GM12874 (cell line): ENCODE measurements around the gene SEPSECS.

ENCODE experiments used
- CTCF ChIP-seq: IDR thresholded peaks from 2 replicates; pipeline ENCODE4 v1.5.1; 2011; ENCODE audit warnings: low read depth, mild to moderate bottlenecking, control low read depth, low read length, moderate library complexity; ENCODE audit not compliant: insufficient read depth

The SEPSECS gene

GRCh38 chr4:25100710-25101109, 59.5 kb downstream of the SEPSECS start:
- TF ChIP-seq CTCF, result no peak

GRCh38 chr4:25100021-25100555, 60.2 kb downstream of the SEPSECS start:
- TF ChIP-seq CTCF, result no peak

DNA sequence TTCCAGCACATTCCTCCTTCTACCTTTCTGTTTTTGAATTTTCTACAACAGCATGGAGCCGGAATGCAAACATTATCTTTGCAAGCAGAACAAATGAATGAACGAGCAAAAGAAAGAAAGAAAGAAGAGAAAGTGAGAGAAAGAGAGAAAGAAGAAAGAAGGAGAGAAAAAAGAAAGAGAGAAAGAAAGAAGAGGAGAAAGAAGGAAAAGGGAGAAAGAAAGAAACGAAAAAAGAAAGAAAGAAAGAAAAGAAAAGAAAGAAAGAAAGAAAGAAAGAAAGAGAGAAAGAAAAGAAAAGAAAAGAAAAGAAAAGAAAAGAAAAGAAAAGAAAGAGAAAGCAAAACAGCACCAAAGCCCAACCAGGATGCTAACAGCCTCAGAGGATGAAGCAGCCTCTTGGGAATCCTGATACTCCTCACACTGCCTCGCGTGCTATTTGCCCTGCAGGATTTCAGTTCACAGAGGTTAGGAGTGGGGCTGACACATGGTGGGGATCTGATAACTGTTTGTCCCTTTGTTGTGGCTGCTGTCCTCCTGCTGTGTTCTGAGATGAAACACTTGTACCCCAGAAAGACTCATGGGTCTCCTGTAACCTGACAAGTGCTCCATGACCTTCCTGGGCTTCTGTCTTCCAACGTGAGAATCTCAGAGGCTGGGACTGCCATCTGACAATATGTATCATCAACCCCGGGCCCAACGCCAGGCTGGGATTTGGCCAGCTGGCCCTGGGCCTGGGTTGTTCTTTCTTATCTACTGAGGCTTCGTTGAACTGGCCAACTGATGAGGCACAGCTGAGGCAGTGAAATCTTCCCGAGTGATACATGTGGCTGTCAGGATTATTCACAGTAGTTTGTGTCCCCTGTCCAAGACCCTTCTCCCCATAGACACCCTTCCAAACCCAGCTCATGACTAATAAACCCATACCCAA, 61.0 kb downstream of the SEPSECS start:
- no peak for TF ChIP-seq CTCF

DNA sequence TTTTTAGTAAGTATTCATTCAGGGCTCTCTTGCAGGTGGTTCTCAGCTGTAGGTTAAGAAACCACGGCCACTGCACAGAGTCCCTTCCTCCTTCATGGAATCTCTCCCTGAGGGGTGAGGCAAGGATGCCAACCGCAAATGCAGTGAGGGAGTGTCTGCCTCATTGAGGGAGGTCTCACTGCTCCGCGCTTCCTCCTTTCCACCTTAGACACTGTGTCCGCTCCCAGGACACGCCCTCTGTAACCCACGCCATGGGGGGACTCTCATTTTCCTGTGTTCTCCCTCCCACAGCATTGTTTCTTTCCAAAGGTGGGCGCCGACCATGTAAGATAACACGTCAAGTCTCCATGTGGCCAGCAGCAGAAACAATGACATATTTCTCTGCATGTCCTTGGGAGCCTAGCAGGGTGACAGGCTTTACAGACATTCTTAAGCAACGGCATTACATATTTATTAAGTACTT, 63.2 kb downstream of the SEPSECS start:
- TF ChIP-seq CTCF, result no peak

DNA sequence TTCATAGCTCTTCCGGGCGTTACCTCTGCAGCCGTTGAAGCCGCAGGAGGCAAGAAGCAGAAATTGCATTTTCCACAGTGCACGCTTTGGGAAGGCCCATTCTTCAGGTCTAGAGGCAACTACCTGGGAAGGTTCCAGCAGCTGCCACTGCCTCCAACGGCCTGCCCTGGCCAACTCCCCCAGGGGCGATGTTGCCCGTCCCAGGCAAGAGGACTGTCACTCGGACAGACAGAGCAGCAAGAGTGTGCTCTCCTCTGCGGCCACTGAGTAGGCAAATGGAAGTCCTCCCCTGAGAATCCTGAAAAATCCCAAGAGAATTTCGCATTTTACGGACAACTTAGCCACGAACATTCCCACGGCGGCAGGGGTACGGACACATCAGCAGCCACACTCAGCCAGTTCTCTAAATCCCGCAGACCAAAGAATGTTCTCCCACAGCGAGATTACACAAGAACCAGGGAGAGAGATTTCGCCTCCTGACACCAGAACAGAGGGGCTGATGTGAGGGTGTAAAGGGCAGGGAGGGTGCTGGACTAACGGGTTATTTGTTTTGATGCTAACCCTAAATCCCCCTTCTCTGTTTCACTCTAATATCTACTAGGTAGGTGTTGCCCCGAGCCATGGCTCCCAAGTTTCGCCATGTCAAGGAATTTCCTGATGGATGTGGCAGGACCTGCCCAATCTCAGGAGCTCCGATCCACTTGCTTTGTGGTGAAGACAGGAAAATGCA, 63.8 kb downstream of the SEPSECS start:
- no peak for TF ChIP-seq CTCF

GRCh38 chr4:25095837-25096236, 64.4 kb downstream of the SEPSECS start:
- TF ChIP-seq CTCF, result no peak

GRCh38 chr4:25092139-25092538, 68.1 kb downstream of the SEPSECS start:
- TF ChIP-seq CTCF, result no peak
